Fibroblast of skin of left biceps (primary cell): ENCODE measurements around the gene CDK19.

Experiments
- DNase-seq, 2 experiments: peaks; one replicate each; pipeline ENCODE4 v3.0.0-alpha.2; 2013; ENCODE audit warnings: low read depth in 2 of 2

Gene CDK19

GRCh38 chr6:110703010-110703905 lies 112.0 kb downstream of the CDK19 start:
- DNase-seq, result peak; percentile 9 to 10

GRCh38 chr6:110699780-110700179 lies 115.5 kb downstream of the CDK19 start:
- no peak for DNase-seq

- DNase-seq, result no peak
Observed at GRCh38 chr6:110693994-110694393, 121.3 kb downstream of the CDK19 start.

GRCh38 chr6:110693296-110693695 lies 122.0 kb downstream of the CDK19 start:
- DNase-seq, result no peak

- no peak for DNase-seq
Observed at GRCh38 chr6:110690916-110691315, 124.4 kb downstream of the CDK19 start.

- no peak for DNase-seq
Observed at GRCh38 chr6:110690106-110690654, 125.1 kb downstream of the CDK19 start.

- DNase-seq, result no peak
Observed at GRCh38 chr6:110689275-110689935, 125.9 kb downstream of the CDK19 start.

GRCh38 chr6:110688661-110689268 lies 126.5 kb downstream of the CDK19 start:
- DNase-seq, result no peak

GRCh38 chr6:110687326-110687725 lies 127.9 kb downstream of the CDK19 start:
- no peak for DNase-seq

GRCh38 chr6:110683241-110683640 lies 132.0 kb downstream of the CDK19 start:
- DNase-seq, result no peak

GRCh38 chr6:110682460-110682853 lies 132.8 kb downstream of the CDK19 start:
- DNase-seq, result peak in 1 of 2 experiments; percentile 37

- no peak for DNase-seq
Observed at GRCh38 chr6:110681543-110682459, 133.5 kb downstream of the CDK19 start.

GRCh38 chr6:110676396-110676795 lies 138.9 kb downstream of the CDK19 start:
- no peak for DNase-seq

GRCh38 chr6:110674096-110674495 lies 141.2 kb downstream of the CDK19 start:
- no peak for DNase-seq

GRCh38 chr6:110672122-110672521 lies 143.1 kb downstream of the CDK19 start:
- DNase-seq, result no peak

GRCh38 chr6:110671447-110671846 lies 143.8 kb downstream of the CDK19 start:
- DNase-seq, result no peak

GRCh38 chr6:110665600-110665999 lies 149.7 kb downstream of the CDK19 start:
- DNase-seq, result no peak

- no peak for DNase-seq
Observed at GRCh38 chr6:110664933-110665332, 150.3 kb downstream of the CDK19 start.

- DNase-seq, result no peak
Observed at GRCh38 chr6:110662490-110663211, 152.6 kb downstream of the CDK19 start.

GRCh38 chr6:110661414-110661813 lies 153.9 kb downstream of the CDK19 start:
- no peak for DNase-seq
